ENCODE measurements around the gene GRID1.

GRID1 gene

GRCh38 chr10:86204421-86205305 lies 161.9 kb downstream of the GRID1 start:
- no peak for TF ChIP-seq JUND (IDR thresholded peaks at IDR 0.05; ENCODE audit: low read depth)
- in situ Hi-C loops (cut with HindIII; ENCODE audit: low pct_unique_long_range_greater_than_20kb, low sequenced_read_pairs) = no loop called here
- DNase-seq (ENCODE audit: low read depth in 1 of 2, low spot score in 1 of 2) = peak in 1 of 2 experiments; percentile 49

GRCh38 chr10:86203162-86203905 lies 163.3 kb downstream of the GRID1 start:
- DNase-seq (ENCODE audit: low read depth in 1 of 2, low spot score in 1 of 2) = peak; percentile 80 to 88
- in situ Hi-C loops (cut with HindIII; ENCODE audit: low pct_unique_long_range_greater_than_20kb, low sequenced_read_pairs) = no loop called here
- no peak for TF ChIP-seq JUND (IDR thresholded peaks at IDR 0.05; ENCODE audit: low read depth)

- in situ Hi-C loops (cut with HindIII; ENCODE audit: low pct_unique_long_range_greater_than_20kb, low sequenced_read_pairs) = no loop called here
- TF ChIP-seq JUND (IDR thresholded peaks at IDR 0.05; ENCODE audit: low read depth) = no peak
- DNase-seq (ENCODE audit: low read depth in 1 of 2, low spot score in 1 of 2) = peak in 1 of 2 experiments; percentile 18
Observed at GRCh38 chr10:86202226-86202735, 164.3 kb downstream of the GRID1 start.

- in situ Hi-C loops (cut with HindIII; ENCODE audit: low pct_unique_long_range_greater_than_20kb, low sequenced_read_pairs) = no loop called here
- TF ChIP-seq JUND (IDR thresholded peaks at IDR 0.05; ENCODE audit: low read depth) = no peak
- no peak for DNase-seq (ENCODE audit: low read depth in 1 of 2, low spot score in 1 of 2)
Observed at GRCh38 chr10:86200867-86201266, 165.7 kb downstream of the GRID1 start.

- no peak for DNase-seq (ENCODE audit: low read depth in 1 of 2, low spot score in 1 of 2)
- in situ Hi-C loops (cut with HindIII; ENCODE audit: low pct_unique_long_range_greater_than_20kb, low sequenced_read_pairs) = no loop called here
Observed at GRCh38 chr10:86200269-86200668, 166.3 kb downstream of the GRID1 start.

GRCh38 chr10:86199041-86199440 lies 167.6 kb downstream of the GRID1 start:
- in situ Hi-C loops (cut with HindIII; ENCODE audit: low pct_unique_long_range_greater_than_20kb, low sequenced_read_pairs) = no loop called here
- no peak for DNase-seq (ENCODE audit: low read depth in 1 of 2, low spot score in 1 of 2)
- no peak for TF ChIP-seq JUND (IDR thresholded peaks at IDR 0.05; ENCODE audit: low read depth)

More at GRCh38 chr10:86200269-86200668, 166.3 kb downstream of the GRID1 start:
- no peak for TF ChIP-seq JUND (IDR thresholded peaks at IDR 0.05; ENCODE audit: low read depth)

- no peak for TF ChIP-seq JUND (IDR thresholded peaks at IDR 0.05; ENCODE audit: low read depth)
- no peak for DNase-seq (ENCODE audit: low read depth in 1 of 2, low spot score in 1 of 2)
- in situ Hi-C loops (cut with HindIII; ENCODE audit: low pct_unique_long_range_greater_than_20kb, low sequenced_read_pairs) = no loop called here
Observed at GRCh38 chr10:86198271-86198670, 168.3 kb downstream of the GRID1 start.

GRCh38 chr10:86197166-86197790 lies 169.3 kb downstream of the GRID1 start:
- no peak for TF ChIP-seq JUND (IDR thresholded peaks at IDR 0.05; ENCODE audit: low read depth)
- in situ Hi-C loops (cut with HindIII; ENCODE audit: low pct_unique_long_range_greater_than_20kb, low sequenced_read_pairs) = no loop called here
- DNase-seq (ENCODE audit: low read depth in 1 of 2, low spot score in 1 of 2) = no peak

GRCh38 chr10:86195521-86196157 lies 171.0 kb downstream of the GRID1 start:
- in situ Hi-C loops (cut with HindIII; ENCODE audit: low pct_unique_long_range_greater_than_20kb, low sequenced_read_pairs) = no loop called here
- no peak for TF ChIP-seq JUND (IDR thresholded peaks at IDR 0.05; ENCODE audit: low read depth)
- no peak for DNase-seq (ENCODE audit: low read depth in 1 of 2, low spot score in 1 of 2)

- no peak for DNase-seq (ENCODE audit: low read depth in 1 of 2, low spot score in 1 of 2)
- no peak for TF ChIP-seq JUND (IDR thresholded peaks at IDR 0.05; ENCODE audit: low read depth)
- in situ Hi-C loops (cut with HindIII; ENCODE audit: low pct_unique_long_range_greater_than_20kb, low sequenced_read_pairs) = no loop called here
Observed at GRCh38 chr10:86194684-86195083, 171.9 kb downstream of the GRID1 start.

- no peak for DNase-seq (ENCODE audit: low read depth in 1 of 2, low spot score in 1 of 2)
- in situ Hi-C loops (cut with HindIII; ENCODE audit: low pct_unique_long_range_greater_than_20kb, low sequenced_read_pairs) = no loop called here
- no peak for TF ChIP-seq JUND (IDR thresholded peaks at IDR 0.05; ENCODE audit: low read depth)
Observed at GRCh38 chr10:86193841-86194240, 172.8 kb downstream of the GRID1 start.

GRCh38 chr10:86192691-86193090 lies 173.9 kb downstream of the GRID1 start:
- no peak for TF ChIP-seq JUND (IDR thresholded peaks at IDR 0.05; ENCODE audit: low read depth)
- in situ Hi-C loops (cut with HindIII; ENCODE audit: low pct_unique_long_range_greater_than_20kb, low sequenced_read_pairs) = no loop called here
- no peak for DNase-seq (ENCODE audit: low read depth in 1 of 2, low spot score in 1 of 2)
